IMR-90 (cell line): ENCODE measurements around the gene GPATCH2.

ENCODE experiments used
- CHD1 ChIP-seq: IDR thresholded peaks from 2 replicates; pipeline ENCODE4 v1.6.1; 2012; ENCODE audit warnings: low read depth, low read length, improper control_type of control experiment
- CTCF ChIP-seq: conservative IDR thresholded peaks from 2 replicates; pipeline ENCODE4 v1.5.1; 2012; ENCODE audit warnings: mild to moderate bottlenecking, low read depth, low read length, improper control_type of control experiment
- FOS ChIP-seq: fragments of 150-350 bp; IDR thresholded peaks from 2 replicates; pipeline ENCODE4 v1.6.1; 2016; ENCODE audit warnings: low read depth, low read length
- POLR2A ChIP-seq: IDR thresholded peaks from 2 replicates; pipeline ENCODE4 v1.6.1; 2012; ENCODE audit warnings: mild to moderate bottlenecking, low read depth, low read length
- RFX5 ChIP-seq: IDR thresholded peaks from 2 replicates; pipeline ENCODE4 v1.8.0; 2012; ENCODE audit warnings: low read depth, mild to moderate bottlenecking, low read length, moderate library complexity
- USF2 ChIP-seq: fragments of 150-350 bp; IDR thresholded peaks from 2 replicates; pipeline ENCODE4 v1.6.1; 2017; ENCODE audit warnings: mild to moderate bottlenecking, antibody characterized with exemption, low read length, low read depth

GRCh38 chr1:217564833-217565232 lies 66.1 kb downstream of the GPATCH2 start:
- TF ChIP-seq CTCF (no peak), USF2 (no peak), POLR2A (no peak), FOS (no peak), RFX5 (no peak), CHD1 (no peak)
